Adrenal gland (tissue), 5 donors: ENCODE data around the gene MYLK4.

Experiments
- POLR2A ChIP-seq, 2 donors: fragments of 450-650 bp; IDR thresholded peaks; one replicate each; pipeline ENCODE4 v1.6.1; 2017; ENCODE audit warnings: antibody characterized with exemption in 2 of 2, mild to moderate bottlenecking in 2 of 2, moderate library complexity in 1 of 2
- TF ChIP-seq, protein P1 (sequence below), 6 experiments: fragments of 450-650 bp in 4 of 6; fragments of 200-600 bp in 2 of 6; sonication (generic) in 1 of 6; IDR thresholded peaks; 1 replicate in 5 of 6; 2 replicates in 1 of 6; pipeline versions ENCODE4 v1.5.1 to v1.8.0; 2016 to 2021; ENCODE audit warnings: antibody characterized with exemption in 6 of 6, mild to moderate bottlenecking in 2 of 6, moderate library complexity in 1 of 6
- donor health status: DM: no; HTN: no; CAD: no.

DNA sequence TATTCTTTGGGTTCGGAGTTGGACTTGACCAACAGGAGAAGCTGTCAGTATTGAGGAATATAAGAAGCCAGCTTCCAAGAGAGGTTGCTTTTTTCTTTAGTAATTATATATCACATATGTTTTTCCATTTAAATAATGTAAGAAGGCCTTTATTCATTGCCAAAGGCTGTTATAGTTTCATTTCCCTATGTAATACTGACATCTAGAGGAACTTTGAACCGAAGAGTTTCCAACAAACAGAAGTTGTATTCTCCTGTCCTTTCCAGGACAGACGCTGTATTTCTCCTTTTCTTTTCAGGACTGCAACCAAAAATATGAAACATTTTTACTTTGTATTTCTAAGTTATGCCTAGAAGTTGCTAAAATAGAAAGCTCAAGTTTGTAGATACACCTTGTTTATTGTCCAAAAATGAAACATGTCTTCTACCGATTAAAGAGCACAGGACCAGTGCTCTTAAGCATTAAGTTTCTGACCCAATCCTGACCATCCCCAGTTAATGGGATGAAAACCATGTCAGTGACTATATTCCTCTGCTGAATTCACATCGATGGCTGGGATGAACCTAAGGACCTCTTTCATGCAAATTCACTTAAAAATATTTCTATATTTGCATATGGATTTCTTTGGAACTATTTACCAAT lies 55.1 kb downstream of the MYLK4 start:
- TF ChIP-seq, protein P1, sequence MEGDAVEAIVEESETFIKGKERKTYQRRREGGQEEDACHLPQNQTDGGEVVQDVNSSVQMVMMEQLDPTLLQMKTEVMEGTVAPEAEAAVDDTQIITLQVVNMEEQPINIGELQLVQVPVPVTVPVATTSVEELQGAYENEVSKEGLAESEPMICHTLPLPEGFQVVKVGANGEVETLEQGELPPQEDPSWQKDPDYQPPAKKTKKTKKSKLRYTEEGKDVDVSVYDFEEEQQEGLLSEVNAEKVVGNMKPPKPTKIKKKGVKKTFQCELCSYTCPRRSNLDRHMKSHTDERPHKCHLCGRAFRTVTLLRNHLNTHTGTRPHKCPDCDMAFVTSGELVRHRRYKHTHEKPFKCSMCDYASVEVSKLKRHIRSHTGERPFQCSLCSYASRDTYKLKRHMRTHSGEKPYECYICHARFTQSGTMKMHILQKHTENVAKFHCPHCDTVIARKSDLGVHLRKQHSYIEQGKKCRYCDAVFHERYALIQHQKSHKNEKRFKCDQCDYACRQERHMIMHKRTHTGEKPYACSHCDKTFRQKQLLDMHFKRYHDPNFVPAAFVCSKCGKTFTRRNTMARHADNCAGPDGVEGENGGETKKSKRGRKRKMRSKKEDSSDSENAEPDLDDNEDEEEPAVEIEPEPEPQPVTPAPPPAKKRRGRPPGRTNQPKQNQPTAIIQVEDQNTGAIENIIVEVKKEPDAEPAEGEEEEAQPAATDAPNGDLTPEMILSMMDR (IDR thresholded peaks at IDR 0.05), result peak in 5 of 6 experiments; percentile 15 to 40 (median 34)
- no peak for TF ChIP-seq POLR2A (IDR thresholded peaks at IDR 0.05)
